PC-9 (cell line): Measurements from ENCODE around the gene GNB1. TPM values are rescaled to one million over a fixed set of nuclear protein-coding genes. Genes with fewer than 3 reads are reported as not detected.

Experiments used
- BruUV-seq: library from RNA; stranded (reverse); fragments of 400-500 nt; replicated peaks from 2 replicates; lab custom pipeline; 2021; lab: Mats Ljungman, UMichigan
- CTCF ChIA-PET: fragments of 300-600 bp; sonication (Branson Sonifier 250); formaldehyde crosslinking; loops from one replicate; lab custom pipeline; 2022; ENCODE audit warnings: antibody characterized with exemption; lab: Charles Lee
- POLR2A ChIA-PET: fragments of 300-600 bp; sonication (Branson Sonifier 250); formaldehyde crosslinking; loops from one replicate; lab custom pipeline; 2022; ENCODE audit warnings: antibody characterized with exemption; ENCODE audit not compliant: unreplicated experiment; lab: Charles Lee
- DNase-seq, 2 experiments: peaks; one replicate each; pipeline versions ENCODE4 v3.0.0 to v3.0.0-alpha.2; 2015 to 2022; ENCODE audit warnings: mixed read lengths in 1 of 2
- H2AFZ ChIP-seq: fragments of 200-600 bp; sonication (generic); 2 replicates; pipeline ENCODE4 v1.8.1; 2017; ENCODE audit warnings: antibody characterized with exemption
- H3F3A ChIP-seq: fragments of 200-600 bp; sonication (generic); 2 replicates; pipeline ENCODE4 v1.8.1; 2017; ENCODE audit warnings: antibody characterized with exemption, mild to moderate bottlenecking, low read depth; ENCODE audit not compliant: insufficient read depth
- H3K27ac ChIP-seq: fragments of 200-600 bp; sonication (generic); 2 replicates; pipeline ENCODE4 v1.6.1; 2016; ENCODE audit warnings: mixed run types
- H3K27me3 ChIP-seq: fragments of 200-600 bp; sonication (generic); 2 replicates; pipeline ENCODE4 v1.6.1; 2016; ENCODE audit warnings: low read depth, mixed run types; ENCODE audit not compliant: insufficient read depth
- H3K36me3 ChIP-seq: fragments of 200-600 bp; sonication (generic); 2 replicates; pipeline ENCODE4 v1.6.1; 2016; ENCODE audit warnings: low read depth, mixed run types
- H3K4me1 ChIP-seq: fragments of 200-600 bp; sonication (generic); replicated peaks from 2 replicates; pipeline ENCODE4 v1.6.1; 2016; ENCODE audit warnings: mixed run types; ENCODE audit not compliant: insufficient read depth
- H3K4me2 ChIP-seq: fragments of 200-600 bp; sonication (generic); 2 replicates; pipeline ENCODE4 v1.6.1; 2017; ENCODE audit warnings: mixed run types
- H3K4me3 ChIP-seq: fragments of 200-600 bp; sonication (generic); 2 replicates; pipeline ENCODE4 v1.6.1; 2016; ENCODE audit warnings: mixed run types
- H3K79me2 ChIP-seq: fragments of 200-600 bp; sonication (generic); 2 replicates; pipeline ENCODE4 v1.6.1; 2017; ENCODE audit warnings: low read depth, mixed run types
- H3K9me2 ChIP-seq: fragments of 200-600 bp; sonication (generic); 2 replicates; pipeline ENCODE4 v1.8.1; 2017; ENCODE audit warnings: mild to moderate bottlenecking; ENCODE audit not compliant: insufficient read depth
- H3K9me3 ChIP-seq: fragments of 200-600 bp; sonication (generic); 2 replicates; pipeline ENCODE4 v1.8.1; 2016; ENCODE audit warnings: low read depth; ENCODE audit not compliant: insufficient read depth
- H4K20me1 ChIP-seq: fragments of 200-600 bp; sonication (generic); 2 replicates; pipeline ENCODE4 v1.8.1; 2017; ENCODE audit not compliant: insufficient read depth
- EZH2 ChIP-seq: fragments of 200-600 bp; sonication (generic); IDR thresholded peaks from 2 replicates; pipeline ENCODE4 v1.8.0; 2017; ENCODE audit warnings: antibody characterized with exemption, low read depth
- intact Hi-C: fragments of 100-400 bp; cut with micrococcal nuclease; formaldehyde crosslinking; loops from one replicate; pipeline ENCODE4 v1.10.0; 2022; ENCODE audit not compliant: unreplicated experiment
- total RNA-seq: library from RNA; stranded (reverse); gene quantifications from 2 replicates; pipeline ENCODE4 v1.2.3, GENCODE V29; 2021
- TF ChIP-seq, protein P1 (sequence below): fragments of 200-600 bp; sonication (generic); conservative IDR thresholded peaks from 2 replicates; pipeline ENCODE4 v1.6.1; 2017; ENCODE audit warnings: mixed run types, antibody characterized with exemption, mild to moderate bottlenecking, moderate library complexity

Gene GNB1
- total RNA-seq, 1 experiment from 2014 or later = 286 TPM

DNA sequence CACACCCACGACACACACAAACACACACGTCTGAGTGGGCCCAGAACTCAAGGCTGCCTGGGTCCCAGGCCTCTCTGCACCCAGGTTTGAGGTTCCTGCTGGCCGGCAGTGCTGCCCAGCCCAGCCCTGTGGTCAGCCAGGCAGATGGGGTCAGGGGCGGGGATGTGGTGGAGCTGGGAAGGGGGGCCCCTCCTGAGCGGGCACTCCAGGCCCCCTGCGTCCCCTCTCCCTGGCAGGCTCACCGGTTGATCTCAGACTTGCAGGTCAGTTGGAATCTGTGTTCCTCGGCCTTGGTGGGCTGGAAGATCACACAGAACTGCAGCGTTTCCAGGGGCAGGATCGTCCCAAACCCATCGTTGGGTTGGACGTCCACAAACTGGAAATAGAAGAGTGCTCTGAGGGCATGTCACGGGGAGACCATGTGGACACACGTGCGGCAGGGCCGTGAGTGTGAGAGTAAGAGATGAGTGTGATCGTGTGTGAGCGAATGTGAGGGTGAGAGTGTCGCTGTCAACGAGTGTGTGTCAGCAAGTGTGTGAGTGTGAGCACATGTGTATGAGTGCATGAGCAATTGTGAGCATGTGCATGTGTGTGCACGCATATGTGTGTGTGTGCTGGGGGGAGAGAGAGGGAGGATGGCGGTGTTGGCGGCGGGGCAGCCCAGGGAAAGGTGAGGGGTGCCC lies 47.9 kb upstream of the GNB1 start:
- BruUV-seq = no TSS peak
- POLR2A ChIA-PET = no interaction called here
- TF ChIP-seq EZH2 = no peak
- TF ChIP-seq, protein P1, sequence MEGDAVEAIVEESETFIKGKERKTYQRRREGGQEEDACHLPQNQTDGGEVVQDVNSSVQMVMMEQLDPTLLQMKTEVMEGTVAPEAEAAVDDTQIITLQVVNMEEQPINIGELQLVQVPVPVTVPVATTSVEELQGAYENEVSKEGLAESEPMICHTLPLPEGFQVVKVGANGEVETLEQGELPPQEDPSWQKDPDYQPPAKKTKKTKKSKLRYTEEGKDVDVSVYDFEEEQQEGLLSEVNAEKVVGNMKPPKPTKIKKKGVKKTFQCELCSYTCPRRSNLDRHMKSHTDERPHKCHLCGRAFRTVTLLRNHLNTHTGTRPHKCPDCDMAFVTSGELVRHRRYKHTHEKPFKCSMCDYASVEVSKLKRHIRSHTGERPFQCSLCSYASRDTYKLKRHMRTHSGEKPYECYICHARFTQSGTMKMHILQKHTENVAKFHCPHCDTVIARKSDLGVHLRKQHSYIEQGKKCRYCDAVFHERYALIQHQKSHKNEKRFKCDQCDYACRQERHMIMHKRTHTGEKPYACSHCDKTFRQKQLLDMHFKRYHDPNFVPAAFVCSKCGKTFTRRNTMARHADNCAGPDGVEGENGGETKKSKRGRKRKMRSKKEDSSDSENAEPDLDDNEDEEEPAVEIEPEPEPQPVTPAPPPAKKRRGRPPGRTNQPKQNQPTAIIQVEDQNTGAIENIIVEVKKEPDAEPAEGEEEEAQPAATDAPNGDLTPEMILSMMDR = no peak
- no peaks in the 10 kb centered on the region for H4K20me1 ChIP-seq
- peaks cover 62% of the 10 kb centered on the region for H3K27me3 ChIP-seq
- H3K9me3 ChIP-seq = no peaks in the 10 kb centered on the region
- H3K27ac ChIP-seq = no peak overlapping the region
- H2AFZ ChIP-seq = no peak overlapping the region
- no peaks in the 10 kb centered on the region for H3K9me2 ChIP-seq
- DNase-seq = no peak
- intact Hi-C loops = no loop called here
- H3K36me3 ChIP-seq = no peaks in the 10 kb centered on the region
- H3K4me2 ChIP-seq = no peak overlapping the region
- no peak overlapping the region for H3K4me3 ChIP-seq
- no peaks in the 10 kb centered on the region for H3K79me2 ChIP-seq
- H3K4me1 ChIP-seq = no peaks in the 10 kb centered on the region
- CTCF ChIA-PET = no interaction called here
- no peaks in the 10 kb centered on the region for H3F3A ChIP-seq

DNA sequence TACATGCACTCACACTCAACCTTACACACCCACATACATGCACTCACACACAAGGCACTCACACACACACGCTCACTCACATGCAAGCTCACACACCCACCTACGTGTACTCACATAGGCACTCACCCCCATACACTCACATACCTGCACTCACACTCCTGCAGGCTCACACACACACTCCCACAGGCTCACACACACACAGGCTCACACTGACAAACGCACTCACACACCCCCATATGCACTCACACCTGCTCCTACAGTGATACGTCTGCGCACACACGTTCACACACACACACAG lies 47.3 kb upstream of the GNB1 start:
- peaks cover 65% of the 10 kb centered on the region for H3K27me3 ChIP-seq
- DNase-seq = no peak
- H3K9me2 ChIP-seq = no peaks in the 10 kb centered on the region
- TF ChIP-seq EZH2 = no peak
- TF ChIP-seq, protein P1 = no peak
- no peak overlapping the region for H3K4me3 ChIP-seq
- H3K4me2 ChIP-seq = no peak overlapping the region
- H4K20me1 ChIP-seq = no peaks in the 10 kb centered on the region
- H3K9me3 ChIP-seq = no peaks in the 10 kb centered on the region
- H3K4me1 ChIP-seq = no peaks in the 10 kb centered on the region
- H3K36me3 ChIP-seq = no peaks in the 10 kb centered on the region
- no peaks in the 10 kb centered on the region for H3F3A ChIP-seq
- BruUV-seq = no TSS peak
- H2AFZ ChIP-seq = no peak overlapping the region
- no peaks in the 10 kb centered on the region for H3K79me2 ChIP-seq
- CTCF ChIA-PET = no interaction called here
- POLR2A ChIA-PET = no interaction called here
- intact Hi-C loops = no loop called here
- no peak overlapping the region for H3K27ac ChIP-seq

DNA sequence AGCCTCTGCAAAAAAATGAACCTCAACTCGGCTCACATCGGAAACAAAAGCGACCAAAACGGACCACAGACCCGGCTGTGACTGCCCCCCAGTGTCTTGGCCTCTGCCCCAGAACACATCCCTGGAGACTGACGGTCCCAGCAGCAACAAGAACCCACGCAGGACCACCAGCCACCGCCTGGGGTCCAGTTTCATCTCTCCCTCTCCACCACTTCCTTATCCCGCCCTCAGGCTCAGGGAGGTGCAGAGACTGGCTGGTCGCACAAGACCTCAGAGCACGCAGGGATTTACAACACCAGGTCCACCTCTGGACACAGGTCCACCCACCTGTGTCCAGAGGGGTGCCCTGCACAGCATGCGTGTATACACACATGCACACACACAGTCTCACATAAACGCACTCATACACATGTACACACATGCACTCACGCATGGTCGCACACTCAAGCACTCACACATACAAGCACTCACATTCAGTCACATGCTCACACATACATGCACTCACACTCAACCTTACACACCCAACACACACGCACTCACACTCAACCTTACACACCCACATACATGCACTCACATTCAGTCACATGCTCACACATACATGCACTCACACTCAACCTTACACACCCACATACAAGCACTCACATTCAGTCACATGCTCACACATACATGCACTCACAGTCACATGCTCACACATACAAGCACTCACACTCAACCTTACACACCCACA lies 46.8 kb upstream of the GNB1 start:
- Histone ChIP-seq H3K4me1 (no peaks in the 10 kb centered on the region), H3K9me2 (no peaks in the 10 kb centered on the region), H3K9me3 (no peaks in the 10 kb centered on the region), H3K27me3 (peaks cover 62% of the 10 kb centered on the region), H2AFZ (no peak overlapping the region), H3K4me3 (no peak overlapping the region), H4K20me1 (no peaks in the 10 kb centered on the region), H3K79me2 (no peaks in the 10 kb centered on the region), H3K27ac (no peak overlapping the region), H3K36me3 (no peaks in the 10 kb centered on the region), H3F3A (no peaks in the 10 kb centered on the region), H3K4me2 (no peak overlapping the region)
- no peak for DNase-seq
- intact Hi-C loops = no loop called here
- ChIA-PET POLR2A (no interaction called here), CTCF (no interaction called here)
- TF ChIP-seq, protein P1 = no peak
- TF ChIP-seq EZH2 = no peak
- no TSS peak for BruUV-seq
